Jurkat, Clone E6-1 (cell line): ENCODE measurements around the gene RSPH9.

Source experiments
- DNase-seq: peaks from one replicate; pipeline ENCODE4 v3.0.0-alpha.2; 2011; ENCODE audit warnings: low read depth, low spot score
- H3K4me3 ChIP-seq: 2 replicates; pipeline ENCODE4 v1.5.1; 2011; ENCODE audit warnings: mild to moderate bottlenecking, low read length, control low read depth, moderate library complexity

Gene RSPH9

GRCh38 chr6:43665376-43665775, 20.5 kb downstream of the RSPH9 start:
- H3K4me3 ChIP-seq: no peak overlapping the region
- DNase-seq: no peak

DNA sequence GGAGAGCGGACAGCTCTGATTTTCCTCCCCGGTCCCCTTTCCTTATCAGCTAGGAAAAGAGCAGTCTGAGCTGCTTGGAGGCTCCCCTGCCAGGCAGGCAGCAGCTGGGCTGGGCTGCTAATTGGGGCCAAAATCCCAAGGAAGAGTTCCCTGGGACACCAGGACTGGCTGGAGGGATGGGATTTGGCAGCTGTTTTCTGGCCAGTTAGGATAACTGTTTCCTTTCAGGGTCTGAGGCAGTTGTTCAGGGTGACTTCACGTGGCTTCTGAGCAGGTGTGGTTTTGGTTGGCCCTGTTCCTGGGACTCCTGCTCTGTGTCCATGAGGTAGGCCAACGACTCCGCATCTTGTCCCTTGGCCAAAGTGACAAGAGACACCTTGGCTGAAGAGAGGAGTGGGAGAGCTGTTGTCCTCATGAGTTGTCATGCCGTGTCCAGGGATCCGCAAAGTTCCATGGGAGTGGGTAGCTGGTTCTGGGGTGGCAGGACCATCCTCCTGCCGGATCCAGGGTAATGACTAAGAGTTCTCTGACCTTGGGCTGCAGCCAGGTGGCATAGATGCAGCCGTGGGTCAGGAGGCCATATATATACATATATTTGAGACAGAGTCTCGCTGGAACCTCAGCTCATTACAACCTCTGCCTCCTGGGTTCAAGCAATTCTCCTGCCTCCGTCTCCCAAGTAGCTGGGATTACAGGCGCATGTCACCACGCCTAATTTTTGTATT, 21.5 kb downstream of the RSPH9 start:
- DNase-seq: no peak
- no peak overlapping the region for H3K4me3 ChIP-seq

GRCh38 chr6:43667245-43668150, 22.7 kb downstream of the RSPH9 start:
- peak; percentile 64 for DNase-seq
- no peak overlapping the region for H3K4me3 ChIP-seq

DNA sequence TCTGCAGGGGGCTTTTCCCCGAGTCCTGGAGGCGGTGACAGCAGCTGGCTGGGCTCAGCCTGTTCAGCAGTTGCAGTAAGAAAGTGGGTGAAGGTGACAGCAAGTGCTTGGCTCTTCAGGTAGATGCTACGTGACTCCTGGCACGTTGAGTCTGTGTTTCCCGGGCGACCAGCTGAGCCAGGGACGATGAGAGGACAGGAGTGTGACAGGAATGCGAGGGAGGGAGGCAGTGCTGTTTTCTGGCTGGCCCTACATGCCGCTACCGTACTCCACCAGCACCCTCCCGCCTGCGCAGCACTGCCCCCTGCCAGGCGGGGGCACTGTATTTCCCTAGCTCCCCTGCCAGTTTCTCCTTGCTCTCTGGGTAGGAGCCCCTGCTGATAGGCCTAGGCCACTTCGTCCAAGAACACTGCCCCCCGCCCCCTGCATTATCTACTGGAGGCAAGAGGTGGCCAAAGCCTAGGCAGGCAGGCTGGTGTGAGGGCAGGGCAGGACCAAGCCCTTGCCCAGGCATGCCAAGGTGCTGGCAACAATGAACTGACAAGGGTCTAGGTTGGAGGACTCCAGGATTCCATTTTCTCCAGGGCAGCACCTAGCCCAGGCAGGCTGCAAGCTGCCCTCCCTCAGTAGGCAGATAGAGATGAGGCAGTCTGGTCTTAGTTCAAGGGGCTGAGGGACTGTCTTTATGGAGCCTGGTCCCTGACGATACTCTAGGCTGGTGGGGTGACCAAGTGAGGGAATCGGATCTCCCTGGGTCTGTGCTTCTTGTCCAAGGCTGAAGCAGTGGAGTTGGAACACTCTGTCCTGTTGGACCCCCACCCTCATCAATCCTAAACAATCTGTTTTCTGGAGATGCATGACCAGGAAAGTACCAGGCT, 23.6 kb downstream of the RSPH9 start:
- no peak for DNase-seq
- no peak overlapping the region for H3K4me3 ChIP-seq

GRCh38 chr6:43669050-43669921, 24.4 kb downstream of the RSPH9 start:
- no peak overlapping the region for H3K4me3 ChIP-seq
- no peak for DNase-seq

DNA sequence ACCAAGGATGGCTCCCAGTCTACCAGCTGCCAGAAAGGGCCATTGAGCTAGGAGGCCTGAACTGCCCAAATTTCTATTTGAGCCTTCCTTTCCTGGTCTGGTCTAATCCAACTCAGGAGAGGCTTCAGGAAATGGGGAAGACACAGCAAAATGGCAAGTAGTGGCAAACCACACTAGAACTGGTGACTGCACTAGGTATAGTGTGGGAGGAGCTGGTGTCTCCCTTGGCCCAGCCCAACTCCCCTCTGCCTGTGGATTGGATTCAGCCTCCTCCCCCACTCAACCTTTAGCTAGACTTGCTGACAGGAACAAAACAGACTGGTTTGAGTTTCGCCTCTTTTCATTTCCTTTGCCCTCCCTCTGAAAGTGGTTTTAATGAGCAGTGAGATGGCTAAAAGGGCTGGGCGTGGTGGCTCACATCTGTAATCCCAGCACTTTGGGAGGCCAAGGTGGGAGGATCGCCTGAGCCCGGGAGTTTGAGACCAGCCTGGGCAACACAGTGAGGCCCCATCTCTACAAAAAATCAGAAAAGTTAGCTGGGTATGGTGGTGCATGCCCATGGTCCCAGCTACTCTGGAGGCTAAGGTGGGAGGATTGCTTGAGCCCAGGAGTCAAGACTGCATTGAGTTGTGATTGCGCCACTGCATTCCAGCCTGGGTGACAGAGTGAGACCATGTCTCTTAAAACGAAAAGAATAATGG, 25.2 kb downstream of the RSPH9 start:
- no peak overlapping the region for H3K4me3 ChIP-seq
- DNase-seq: peak; percentile 28

- DNase-seq: no peak
- no peak overlapping the region for H3K4me3 ChIP-seq
Measured at GRCh38 chr6:43670623-43670986, 25.8 kb downstream of the RSPH9 start.

- no peak overlapping the region for H3K4me3 ChIP-seq
- no peak for DNase-seq
Measured at GRCh38 chr6:43671011-43671800, 26.4 kb downstream of the RSPH9 start.

DNA sequence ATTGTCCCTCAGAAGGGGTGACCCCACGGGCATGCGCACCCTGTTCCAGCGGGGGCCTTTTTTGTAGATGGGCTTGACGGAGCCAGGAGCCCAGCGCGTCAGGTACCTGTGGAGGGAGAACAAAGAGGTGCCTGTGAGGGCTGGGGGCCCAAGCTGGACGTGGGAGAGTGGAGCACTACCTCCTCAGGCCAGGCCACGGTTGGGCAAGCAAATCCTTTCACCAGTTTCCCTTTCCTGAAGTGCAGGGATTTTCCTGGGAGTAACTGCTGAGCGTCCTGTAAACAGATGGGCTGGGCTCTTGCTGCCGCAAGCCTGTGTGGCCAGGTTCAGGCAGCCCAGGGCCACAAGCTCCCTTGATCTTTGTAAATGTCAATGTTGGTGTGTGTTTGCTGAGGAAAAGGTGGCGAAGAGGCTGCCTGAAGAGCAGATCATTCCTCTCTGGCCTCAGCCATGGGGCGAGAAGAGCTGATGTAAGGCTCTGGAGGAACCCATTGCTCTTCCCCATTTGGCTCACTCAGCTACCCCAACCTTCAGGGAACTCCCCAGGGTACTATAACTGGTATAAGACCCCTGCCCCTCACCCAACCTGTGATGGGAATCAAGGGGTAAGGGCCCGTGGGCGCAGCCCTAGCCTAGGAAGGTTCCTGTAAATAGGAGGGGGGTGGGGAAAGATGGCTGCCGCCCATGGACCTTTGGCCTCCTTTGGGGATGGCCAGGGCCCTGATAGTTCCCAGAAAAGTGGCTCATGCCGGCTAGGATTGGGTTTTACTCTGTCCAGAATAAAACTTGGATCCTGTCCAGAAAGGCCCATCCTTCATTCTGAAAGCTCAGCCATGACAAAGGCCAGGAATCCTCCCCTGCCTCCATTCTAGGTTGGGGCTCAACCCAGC, 27.2 kb downstream of the RSPH9 start:
- no peak for DNase-seq

DNA sequence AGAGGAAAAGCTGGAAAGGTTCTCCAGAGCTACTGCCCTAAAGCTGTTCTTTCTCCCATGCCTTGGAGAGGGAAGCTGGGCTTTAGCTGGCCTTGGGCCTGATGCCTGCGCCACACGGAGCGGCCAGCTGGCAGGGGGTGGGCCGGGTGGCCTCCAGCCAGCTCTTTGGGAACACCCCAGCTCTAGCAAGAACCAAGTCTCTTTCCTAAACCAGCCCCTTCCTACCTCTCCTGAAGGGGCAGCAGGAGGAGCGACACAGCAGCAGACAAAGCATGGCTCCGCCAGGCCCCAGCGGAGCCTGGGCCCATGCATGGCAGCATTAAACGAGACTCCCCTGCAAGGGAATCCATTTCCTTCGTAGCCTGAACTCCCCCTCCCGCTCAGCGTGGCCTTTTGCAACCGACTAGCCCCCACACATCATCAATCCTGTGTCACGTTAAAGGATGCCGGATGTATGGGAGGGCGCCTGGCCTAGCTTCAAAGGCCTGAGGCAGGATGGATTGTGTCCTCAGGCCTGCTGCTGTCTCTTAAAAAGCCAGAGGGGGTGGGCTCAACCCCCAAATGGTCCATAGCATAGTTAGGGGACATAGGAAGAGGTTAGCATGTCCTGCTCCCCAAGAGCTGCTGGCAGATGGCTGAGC, 28.7 kb downstream of the RSPH9 start:
- H3K4me3 ChIP-seq: no peak overlapping the region
- no peak for DNase-seq

More for the DNA sequence above, 27.2 kb downstream of the RSPH9 start:
- no peak overlapping the region for H3K4me3 ChIP-seq

DNA sequence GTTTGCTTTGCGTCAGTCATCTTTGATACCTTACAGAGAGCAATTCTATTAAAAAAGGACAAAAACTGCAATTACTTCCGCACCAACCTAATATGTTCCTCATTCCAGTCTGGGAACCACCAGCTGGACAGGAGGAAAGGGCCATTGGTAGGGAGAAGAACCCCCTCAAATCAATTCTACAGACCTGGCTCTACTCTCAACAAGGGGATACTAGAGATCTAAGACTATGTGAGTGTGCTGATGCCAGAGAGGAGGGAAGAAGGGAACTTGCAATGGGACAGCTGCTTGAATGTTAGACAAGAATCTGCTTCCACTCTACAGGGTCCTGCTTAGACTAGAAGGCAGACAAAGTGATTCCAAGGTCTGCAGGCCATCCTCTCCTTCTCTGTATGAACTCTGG, 29.5 kb downstream of the RSPH9 start:
- no peak for DNase-seq
- no peak overlapping the region for H3K4me3 ChIP-seq

DNA sequence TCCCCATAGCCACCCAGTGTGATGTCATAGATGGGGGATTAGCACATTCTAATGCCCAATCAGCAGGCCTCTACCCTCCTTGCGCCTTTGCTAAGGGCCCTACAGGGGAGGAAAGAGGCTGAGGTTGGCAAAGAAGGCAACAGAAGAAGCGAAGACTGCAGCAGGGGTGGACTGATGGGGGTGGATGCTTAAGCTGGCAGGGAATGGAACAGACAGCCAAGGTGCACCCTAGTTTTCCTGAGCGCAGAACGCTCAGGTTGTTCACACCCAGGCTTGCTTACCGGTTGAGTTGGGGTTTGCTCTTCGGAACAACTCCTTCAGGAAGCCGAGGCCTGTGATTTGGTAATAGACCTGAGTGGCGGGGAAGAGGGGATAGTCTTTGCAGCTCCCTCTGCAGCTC, 30.1 kb downstream of the RSPH9 start:
- no peak for DNase-seq
- no peak overlapping the region for H3K4me3 ChIP-seq

GRCh38 chr6:43676962-43677606, 32.2 kb downstream of the RSPH9 start:
- no peak for DNase-seq
- H3K4me3 ChIP-seq: no peak overlapping the region

DNA sequence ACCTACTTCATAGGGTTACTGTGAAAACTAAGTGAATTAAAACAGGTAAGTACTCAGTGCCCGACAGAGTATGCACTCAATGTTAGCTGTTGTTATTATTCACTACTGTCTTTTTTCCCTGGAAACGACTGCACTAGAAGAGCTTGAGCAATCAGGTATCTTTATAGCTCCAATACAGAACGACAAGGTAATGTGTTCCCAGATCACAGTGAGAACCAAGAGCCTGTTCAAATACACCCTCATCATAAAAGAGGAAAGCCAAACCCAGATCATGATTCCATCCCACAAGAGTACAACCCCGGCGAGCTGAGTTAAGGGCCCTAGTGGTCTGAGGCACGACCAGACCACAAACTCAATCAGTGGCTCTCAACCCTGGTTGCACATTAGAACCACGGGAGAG, 32.9 kb downstream of the RSPH9 start:
- no peak for DNase-seq
- no peak overlapping the region for H3K4me3 ChIP-seq

- no peak overlapping the region for H3K4me3 ChIP-seq
Measured at GRCh38 chr6:43678341-43678740, 33.5 kb downstream of the RSPH9 start.

GRCh38 chr6:43679057-43679456, 34.2 kb downstream of the RSPH9 start:
- no peak overlapping the region for H3K4me3 ChIP-seq
- no peak for DNase-seq

More at GRCh38 chr6:43678341-43678740, 33.5 kb downstream of the RSPH9 start:
- DNase-seq: no peak
